HL-60/S4 treated with retinoic acid at 250 ng/mL for 4 days and 3 days (cell line): ENCODE measurements around the gene CDK10.

ENCODE experiments used
- in situ Hi-C: fragments of 300-500 bp; cut with MboI; formaldehyde crosslinking; loops from 2 replicates; pipeline ENCODE4 v1.7.0; 2022; ENCODE audit warnings: low sequenced_read_pairs

The CDK10 gene

GRCh38 chr16:89710709-89711564, 24.4 kb downstream of the CDK10 start:
- in situ Hi-C loops = no loop called here

GRCh38 chr16:89711601-89712273, 25.2 kb downstream of the CDK10 start:
- in situ Hi-C loops = no loop called here

GRCh38 chr16:89712274-89712781, 25.8 kb downstream of the CDK10 start:
- in situ Hi-C loops = no loop called here

- in situ Hi-C loops = no loop called here
Measured at GRCh38 chr16:89716493-89716892, 30.0 kb downstream of the CDK10 start.

GRCh38 chr16:89716916-89717687, 30.6 kb downstream of the CDK10 start:
- in situ Hi-C loops = no loop called here

- in situ Hi-C loops = no loop called here
Measured at GRCh38 chr16:89717688-89718505, 31.4 kb downstream of the CDK10 start.

GRCh38 chr16:89720551-89720812, 34.0 kb downstream of the CDK10 start:
- in situ Hi-C loops = no loop called here

- in situ Hi-C loops = no loop called here
Measured at GRCh38 chr16:89720813-89721545, 34.5 kb downstream of the CDK10 start, which contains the start of the genes VPS9D1 and ZNF276. Gene VPS9D1 (minus strand): TSS chr16:89720898. CDS start chr16:89720861, 37 bp downstream. Gene ZNF276 (plus strand): TSS chr16:89721537. CDS start chr16:89721641, 104 bp downstream.

- in situ Hi-C loops = no loop called here
Measured at GRCh38 chr16:89721546-89722391, 35.3 kb downstream of the CDK10 start.

- in situ Hi-C loops = no loop called here
Measured at GRCh38 chr16:89722392-89723278, 36.1 kb downstream of the CDK10 start.

GRCh38 chr16:89723279-89724250, 37.1 kb downstream of the CDK10 start:
- in situ Hi-C loops = no loop called here

- in situ Hi-C loops = no loop called here
Measured at GRCh38 chr16:89727406-89728120, 41.1 kb downstream of the CDK10 start.

GRCh38 chr16:89729293-89729692, 42.8 kb downstream of the CDK10 start:
- in situ Hi-C loops = no loop called here

GRCh38 chr16:89729863-89730593, 43.5 kb downstream of the CDK10 start:
- in situ Hi-C loops = no loop called here

- in situ Hi-C loops = no loop called here
Measured at GRCh38 chr16:89730610-89731234, 44.2 kb downstream of the CDK10 start.
